C4-2B (cell line): ENCODE measurements around the gene WDFY2.

Source experiments
- H3K27ac ChIP-seq: fragments of 450-650 bp; 2 replicates; pipeline ENCODE4 v1.5.1; 2017
- CTCF ChIP-seq: fragments of 450-650 bp; conservative IDR thresholded peaks from 2 replicates; pipeline ENCODE4 v1.5.1; 2017; ENCODE audit warnings: mild to moderate bottlenecking
- ZFX ChIP-seq: fragments of 450-650 bp; IDR thresholded peaks from 2 replicates; pipeline ENCODE4 v1.6.1; 2017

Gene WDFY2

GRCh38 chr13:51739027-51739764 lies 154.9 kb downstream of the WDFY2 start:
- TF ChIP-seq ZFX (no peak), CTCF (no peak)
- H3K27ac ChIP-seq, result peak overlapping the region; percentile 70

GRCh38 chr13:51740698-51741097 lies 156.4 kb downstream of the WDFY2 start:
- TF ChIP-seq ZFX (no peak), CTCF (no peak)
- peak overlapping the region; percentile 70 for H3K27ac ChIP-seq

GRCh38 chr13:51742031-51742430 lies 157.8 kb downstream of the WDFY2 start:
- TF ChIP-seq ZFX (no peak), CTCF (no peak)
- no peak overlapping the region for H3K27ac ChIP-seq

GRCh38 chr13:51742611-51743010 lies 158.3 kb downstream of the WDFY2 start:
- H3K27ac ChIP-seq, result no peak overlapping the region
- TF ChIP-seq ZFX (no peak), CTCF (no peak)

GRCh38 chr13:51745243-51745642 lies 161.0 kb downstream of the WDFY2 start:
- no peak overlapping the region for H3K27ac ChIP-seq
- no peak for TF ChIP-seq ZFX
- TF ChIP-seq CTCF, result no peak

GRCh38 chr13:51746802-51747201 lies 162.5 kb downstream of the WDFY2 start:
- no peak for TF ChIP-seq CTCF
- no peak for TF ChIP-seq ZFX
- no peak overlapping the region for H3K27ac ChIP-seq

- no peak overlapping the region for H3K27ac ChIP-seq
- TF ChIP-seq ZFX, result no peak
- TF ChIP-seq CTCF, result no peak
These were observed 163.5 kb downstream of the WDFY2 start for GRCh38 chr13:51747438-51748434.
